Vein endothelial cell (primary cell): ENCODE data around the gene SLC2A2. TPM values are rescaled to one million over a fixed set of nuclear protein-coding genes. Genes with fewer than 3 reads are reported as not detected.

Experiments
- small RNA-seq: library from RNA; depleted of rRNA; stranded (forward); fragments of <200 nt; gene quantifications from one replicate; pipeline ENCODE3, GENCODE V24; 2012
- total RNA-seq: library from RNA; depleted of rRNA; stranded (reverse); fragments of >200 nt; gene quantifications from 2 replicates; pipeline ENCODE4 v1.2.3, GENCODE V29; 2012

Gene SLC2A2
- total RNA-seq = not detected in 2 replicates

DNA sequence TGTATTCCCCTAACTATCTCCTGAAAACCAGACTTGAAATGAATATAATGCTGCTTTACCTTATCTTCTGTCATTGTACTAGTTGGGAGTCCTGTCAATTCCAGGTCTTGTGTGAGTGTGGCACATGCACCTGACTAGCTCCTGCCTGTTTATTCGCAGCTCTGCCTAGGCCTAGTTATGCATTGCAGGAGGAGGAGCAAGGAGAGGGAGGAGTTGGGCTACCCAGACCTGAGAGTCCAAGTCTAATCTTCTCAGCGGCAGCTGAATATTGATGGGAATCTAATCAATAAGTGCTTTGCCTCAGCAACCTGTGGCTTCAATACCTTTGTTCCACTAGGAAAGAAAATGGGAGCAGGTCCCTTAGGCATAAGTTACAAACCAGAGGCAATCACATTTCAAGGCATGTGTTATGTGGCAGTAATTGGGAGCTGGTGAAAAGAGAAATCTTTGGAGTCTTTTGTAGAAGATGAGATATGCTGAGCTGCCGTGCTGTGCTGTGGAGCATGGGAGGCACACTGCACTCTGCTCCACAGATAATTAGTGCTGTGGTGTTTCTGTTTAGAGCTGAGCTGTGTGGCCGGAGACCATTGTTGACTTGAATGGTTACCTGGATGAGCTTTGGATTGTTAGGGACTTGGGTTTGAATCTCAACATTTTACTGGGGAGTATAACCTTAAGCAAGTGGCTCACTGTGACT is at the start of gene SLC2A2:
Gene SLC2A2, minus strand, starts transcription at position 124 of the 697 bp plus-strand sequence. Its CDS starts 50 bp downstream, at position 74.

Small RNA genes within 50 kb of the gene (small RNA-seq; reads per million reads assigned to genes)
- 0.13 reads per million for gene RNU1-70P

Other genes with a start within 250 kb of the SLC2A2 start
- 107 and 174 TPM in 2 replicates for gene RPL22L1, start 156.5 kb downstream of the SLC2A2 start, total RNA-seq
- gene EIF5A2, start 118.1 kb downstream of the SLC2A2 start, total RNA-seq = 7.2 and 7.5 TPM in 2 replicates